8988T (cell line): ENCODE data around the gene TCL1A.

Experiments used
- DNase-seq: peaks from one replicate; pipeline ENCODE4 v3.0.0; 2011

The TCL1A gene

GRCh38 chr14:95703805-95704204 is 10.1 kb downstream of the TCL1A start:
- no peak for DNase-seq

GRCh38 chr14:95703341-95703740 is 10.6 kb downstream of the TCL1A start:
- no peak for DNase-seq

GRCh38 chr14:95701846-95702221 is 12.1 kb downstream of the TCL1A start:
- DNase-seq: no peak

GRCh38 chr14:95700221-95700976 is 13.5 kb downstream of the TCL1A start:
- no peak for DNase-seq

GRCh38 chr14:95699412-95699811 is 14.5 kb downstream of the TCL1A start:
- no peak for DNase-seq

GRCh38 chr14:95698287-95698686 is 15.6 kb downstream of the TCL1A start:
- no peak for DNase-seq

GRCh38 chr14:95697764-95698163 is 16.2 kb downstream of the TCL1A start:
- DNase-seq: no peak

- no peak for DNase-seq
These were observed 17.2 kb downstream of the TCL1A start for GRCh38 chr14:95696741-95697140.

- no peak for DNase-seq
These were observed 18.0 kb downstream of the TCL1A start for GRCh38 chr14:95695913-95696312.

GRCh38 chr14:95695051-95695450 is 18.9 kb downstream of the TCL1A start:
- no peak for DNase-seq

GRCh38 chr14:95692109-95692508 is 21.8 kb downstream of the TCL1A start:
- DNase-seq: no peak

GRCh38 chr14:95691591-95691990 is 22.3 kb downstream of the TCL1A start:
- no peak for DNase-seq

GRCh38 chr14:95690815-95691214 is 23.1 kb downstream of the TCL1A start:
- DNase-seq: no peak

- DNase-seq: no peak
These were observed 24.5 kb downstream of the TCL1A start for GRCh38 chr14:95689441-95689840.

GRCh38 chr14:95686935-95687334 is 27.0 kb downstream of the TCL1A start:
- DNase-seq: no peak

GRCh38 chr14:95685978-95686922 is 27.7 kb downstream of the TCL1A start, which contains the start of gene TCL1B:
Gene TCL1B, plus strand, starts transcription at chr14:95686426. Its CDS starts 42 bp downstream, at chr14:95686468.
- no peak for DNase-seq

- peak; percentile 68 for DNase-seq
These were observed 30.1 kb downstream of the TCL1A start for GRCh38 chr14:95683793-95684192.

GRCh38 chr14:95681153-95681552 is 32.8 kb downstream of the TCL1A start:
- DNase-seq: no peak

- DNase-seq: peak; percentile 46
These were observed 33.8 kb downstream of the TCL1A start for GRCh38 chr14:95679998-95680735.

- no peak for DNase-seq
These were observed 34.6 kb downstream of the TCL1A start for GRCh38 chr14:95679148-95679815.

GRCh38 chr14:95677179-95677835 is 36.6 kb downstream of the TCL1A start:
- DNase-seq: no peak

GRCh38 chr14:95675486-95675885 is 38.4 kb downstream of the TCL1A start:
- no peak for DNase-seq
